ENCODE measurements around the gene CREBRF.
A peak's percentile ranks its signal among the peaks of the same experiment; 100 is the strongest.

Gene CREBRF

GRCh38 chr5:173055983-173056782 is at the start of gene CREBRF:
Gene CREBRF (plus strand): TSS chr5:173056352. CDS start chr5:173080776, 24,424 bp downstream.
- peak; percentile 96 for DNase-seq (ENCODE audit: extremely low spot score)
- TF ChIP-seq, protein P1, sequence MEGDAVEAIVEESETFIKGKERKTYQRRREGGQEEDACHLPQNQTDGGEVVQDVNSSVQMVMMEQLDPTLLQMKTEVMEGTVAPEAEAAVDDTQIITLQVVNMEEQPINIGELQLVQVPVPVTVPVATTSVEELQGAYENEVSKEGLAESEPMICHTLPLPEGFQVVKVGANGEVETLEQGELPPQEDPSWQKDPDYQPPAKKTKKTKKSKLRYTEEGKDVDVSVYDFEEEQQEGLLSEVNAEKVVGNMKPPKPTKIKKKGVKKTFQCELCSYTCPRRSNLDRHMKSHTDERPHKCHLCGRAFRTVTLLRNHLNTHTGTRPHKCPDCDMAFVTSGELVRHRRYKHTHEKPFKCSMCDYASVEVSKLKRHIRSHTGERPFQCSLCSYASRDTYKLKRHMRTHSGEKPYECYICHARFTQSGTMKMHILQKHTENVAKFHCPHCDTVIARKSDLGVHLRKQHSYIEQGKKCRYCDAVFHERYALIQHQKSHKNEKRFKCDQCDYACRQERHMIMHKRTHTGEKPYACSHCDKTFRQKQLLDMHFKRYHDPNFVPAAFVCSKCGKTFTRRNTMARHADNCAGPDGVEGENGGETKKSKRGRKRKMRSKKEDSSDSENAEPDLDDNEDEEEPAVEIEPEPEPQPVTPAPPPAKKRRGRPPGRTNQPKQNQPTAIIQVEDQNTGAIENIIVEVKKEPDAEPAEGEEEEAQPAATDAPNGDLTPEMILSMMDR (IDR thresholded peaks at IDR 0.05; ENCODE audit: control extremely low read depth, extremely low read depth, low read depth, missing control alignments), result no peak
- ChIA-PET CTCF (interaction anchor here (1.3 to 1.8 kb wide), 2 partner anchors 17 to 21 kb away, joined by 4 to 5 read pairs; no protein-coding TSS in a partner anchor), POLR2A (interaction anchor here (0.9 to 1.4 kb wide), 4 partner anchors 17 to 94 kb away, joined by 3 to 7 read pairs (median 6); partner anchors contain the start of gene ATP6V0E1)

DNA sequence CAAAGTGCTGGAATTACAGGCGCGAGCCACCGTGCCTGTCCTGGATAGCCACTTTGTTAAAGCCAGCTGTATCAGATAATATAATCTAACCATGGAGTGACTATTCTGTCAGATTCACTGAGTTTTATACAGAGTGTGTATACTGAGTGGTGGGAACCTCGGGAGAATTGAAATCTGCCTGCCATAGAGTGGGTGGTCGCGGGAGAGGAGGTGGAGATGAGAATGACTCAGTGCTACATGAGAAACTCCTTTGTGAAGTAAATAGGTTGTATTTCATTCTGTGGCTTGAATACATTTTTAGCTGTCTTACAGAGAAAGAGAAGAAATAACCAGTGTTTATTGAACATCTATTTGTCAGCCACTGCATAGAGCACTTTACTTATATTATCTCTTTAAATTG is 46.1 kb upstream of the CREBRF start:
- CTCF ChIA-PET, result interaction anchor here (1.0 to 2.0 kb wide), 11 partner anchors 8 to 143 kb away, joined by 3 to 10 read pairs (median 4); no protein-coding TSS in a partner anchor
- no peak for DNase-seq (ENCODE audit: extremely low spot score)
- POLR2A ChIA-PET, result interaction anchor here (0.5 to 0.6 kb wide), 2 partner anchors 22 to 1686 kb away, joined by 3 to 4 read pairs; no protein-coding TSS in a partner anchor
- TF ChIP-seq, protein P1 (IDR thresholded peaks at IDR 0.05; ENCODE audit: control extremely low read depth, extremely low read depth, low read depth, missing control alignments), result no peak

DNA sequence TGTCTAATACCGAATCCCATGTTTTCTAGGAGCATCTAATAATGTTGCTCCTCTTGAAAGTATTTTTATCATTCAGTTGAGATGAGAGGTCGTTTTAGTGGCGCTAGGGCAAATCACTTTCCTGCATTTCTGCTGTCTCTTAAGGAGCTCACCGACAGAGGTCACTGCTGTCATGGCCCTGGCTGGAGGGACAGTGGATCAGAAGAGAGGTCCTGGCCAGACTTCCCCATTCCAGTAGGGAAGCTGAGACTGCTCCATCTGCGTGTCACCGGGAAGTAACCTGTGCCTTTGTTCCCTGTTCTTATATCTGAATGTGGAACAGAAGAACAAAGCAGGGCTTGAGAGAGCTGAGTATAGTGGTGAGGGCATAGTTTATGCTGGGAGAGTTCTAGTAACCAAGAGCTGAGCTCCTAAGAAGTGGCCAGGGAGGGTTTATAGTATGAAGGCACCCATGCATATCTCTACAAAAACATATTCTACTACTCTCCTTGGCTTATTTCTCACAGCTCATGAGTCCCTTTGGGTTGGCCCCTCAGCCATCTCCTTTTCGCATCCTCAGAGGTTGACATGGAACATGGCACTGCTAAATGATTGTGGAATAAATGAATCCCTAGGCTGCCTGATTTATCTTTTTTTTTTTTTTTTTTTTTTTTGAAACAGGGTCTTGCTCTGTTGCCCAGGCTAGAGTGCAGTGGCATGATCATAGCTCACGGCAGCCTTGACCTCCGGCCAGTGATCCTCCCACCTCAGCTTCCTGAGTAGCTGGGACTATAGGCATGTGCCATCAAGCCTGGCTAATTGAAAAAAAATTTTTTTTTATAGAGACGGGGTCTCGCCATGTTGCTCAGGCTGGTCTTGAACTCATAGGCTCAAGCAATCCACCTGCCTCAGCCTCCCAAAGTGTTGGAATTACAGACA is 45.3 kb upstream of the CREBRF start:
- ChIA-PET POLR2A (interaction anchor here (0.5 to 0.6 kb wide), 2 partner anchors 23 to 1687 kb away, joined by 3 to 4 read pairs; no protein-coding TSS in a partner anchor), CTCF (interaction anchor here (0.7 to 2.0 kb wide), 19 partner anchors 9 to 304 kb away, joined by 3 to 10 read pairs (median 4); no protein-coding TSS in a partner anchor)
- DNase-seq (ENCODE audit: extremely low spot score), result no peak
- TF ChIP-seq, protein P1 (IDR thresholded peaks at IDR 0.05; ENCODE audit: control extremely low read depth, extremely low read depth, low read depth, missing control alignments), result peak; percentile 23

- TF ChIP-seq, protein P1 (IDR thresholded peaks at IDR 0.05; ENCODE audit: control extremely low read depth, extremely low read depth, low read depth, missing control alignments), result no peak
- POLR2A ChIA-PET, result interaction anchor here (0.6 kb wide), 1 partner anchor 14 kb away, joined by 4 read pairs; no protein-coding TSS in a partner anchor
- no peak for DNase-seq (ENCODE audit: extremely low spot score)
- CTCF ChIA-PET, result interaction anchor here (1.1 to 2.0 kb wide), 5 partner anchors 8 to 282 kb away, joined by 3 to 10 read pairs (median 4); no protein-coding TSS in a partner anchor
Observed at GRCh38 chr5:173011566-173011965, 44.6 kb upstream of the CREBRF start.

DNA sequence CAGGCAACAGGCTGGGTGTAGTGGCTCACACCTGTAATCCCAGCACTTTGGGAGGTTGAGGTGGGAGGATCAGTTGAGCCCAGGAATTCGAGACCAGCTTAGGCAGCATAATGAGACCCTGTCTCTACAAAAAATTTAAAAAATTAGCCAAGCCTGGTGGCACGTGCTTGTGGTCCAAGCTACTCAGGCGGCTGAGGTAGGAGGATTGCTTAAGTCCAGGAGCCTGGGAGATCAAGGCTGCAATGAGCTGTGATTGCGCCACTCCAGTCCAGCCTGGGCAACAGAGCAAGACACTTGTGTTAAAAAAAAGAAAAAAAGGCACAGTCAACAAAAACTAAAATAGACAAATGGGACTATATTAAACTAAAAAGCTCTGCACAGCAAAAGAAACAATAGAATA is 43.3 kb upstream of the CREBRF start:
- ChIA-PET POLR2A (no interaction called here), CTCF (interaction anchor here (0.9 to 1.3 kb wide), 6 partner anchors 11 to 319 kb away, joined by 3 to 6 read pairs (median 3); partner anchors contain the start of genes ATP6V0E1 and BNIP1)
- TF ChIP-seq, protein P1 (IDR thresholded peaks at IDR 0.05; ENCODE audit: control extremely low read depth, extremely low read depth, low read depth, missing control alignments), result no peak
- no peak for DNase-seq (ENCODE audit: extremely low spot score)

- POLR2A ChIA-PET, result no interaction called here
- CTCF ChIA-PET, result no interaction called here
- TF ChIP-seq, protein P1 (IDR thresholded peaks at IDR 0.05; ENCODE audit: control extremely low read depth, extremely low read depth, low read depth, missing control alignments), result no peak
- no peak for DNase-seq (ENCODE audit: extremely low spot score)
Observed at GRCh38 chr5:173014671-173015070, 41.5 kb upstream of the CREBRF start.
